Adrenal gland (tissue), 5 donors: ENCODE measurements around the gene FABP2.
"Not testable (repeated sequence)": the region's sequence is repeated elsewhere in the genome, so short reads cannot be mapped to it uniquely, and the experiment has no call there.

ENCODE experiments used
- CTCF ChIP-seq, 6 experiments: fragments of 450-650 bp in 4 of 6; fragments of 200-600 bp in 2 of 6; sonication (generic) in 1 of 6; IDR thresholded peaks; 1 replicate in 5 of 6; 2 replicates in 1 of 6; pipeline versions ENCODE4 v1.5.1 to v1.8.0; 2016 to 2021; ENCODE audit warnings: antibody characterized with exemption in 6 of 6, mild to moderate bottlenecking in 2 of 6, moderate library complexity in 1 of 6
- POLR2A ChIP-seq, 2 donors: fragments of 450-650 bp; IDR thresholded peaks; one replicate each; pipeline ENCODE4 v1.6.1; 2017; ENCODE audit warnings: antibody characterized with exemption in 2 of 2, mild to moderate bottlenecking in 2 of 2, moderate library complexity in 1 of 2
- donor health status: DM: no; HTN: no; CAD: no.

GRCh38 chr4:119362413-119362812 lies 40.5 kb upstream of the FABP2 start:
- TF ChIP-seq POLR2A, CTCF (IDR thresholded peaks at IDR 0.05): not testable (repeated sequence)
